ENCODE data around the gene PDSS2. TPM values are rescaled to one million over a fixed set of nuclear protein-coding genes. Genes with fewer than 3 reads are reported as not detected.
"Not testable (repeated sequence)": the region's sequence is repeated elsewhere in the genome, so short reads cannot be mapped to it uniquely, and the experiment has no call there.

PDSS2 gene
- total RNA-seq, 1 donor from 2014 or later, result 15.2 TPM

- Mint-ChIP-seq H3K36me3 (peaks cover 12% of the 10 kb centered on the region), H3K27ac (no peak overlapping the region), H3K9me3 (peaks cover 10% of the 10 kb centered on the region), H3K4me1 (ENCODE audit: unreplicated experiment) (peaks cover 19% of the 10 kb centered on the region), H3K27me3 (no peaks in the 10 kb centered on the region), H3K4me3 (no peak overlapping the region)
- TF ChIP-seq CTCF (conservative IDR thresholded peaks at IDR 0.05), result no peak
- DNase-seq (ENCODE audit: extremely low spot score, unreplicated experiment), result no peak
These were observed 254.0 kb downstream of the PDSS2 start for GRCh38 chr6:107205058-107205998.

- TF ChIP-seq CTCF (conservative IDR thresholded peaks at IDR 0.05), result no peak
- Mint-ChIP-seq H3K36me3 (peaks cover 15% of the 10 kb centered on the region), H3K4me3 (peak overlapping the region; percentile 66), H3K27me3 (no peaks in the 10 kb centered on the region), H3K9me3 (peaks cover 10% of the 10 kb centered on the region), H3K4me1 (ENCODE audit: unreplicated experiment) (peaks cover 7% of the 10 kb centered on the region), H3K27ac (peak overlapping the region; percentile 83)
- no peak for DNase-seq (ENCODE audit: extremely low spot score, unreplicated experiment)
These were observed 256.4 kb downstream of the PDSS2 start for GRCh38 chr6:107202876-107203468.

GRCh38 chr6:107198631-107199416 is 260.5 kb downstream of the PDSS2 start:
- TF ChIP-seq CTCF (conservative IDR thresholded peaks at IDR 0.05), result no peak
- DNase-seq (ENCODE audit: extremely low spot score, unreplicated experiment), result no peak
- Mint-ChIP-seq H3K36me3 (peaks cover 11% of the 10 kb centered on the region), H3K4me3 (no peak overlapping the region), H3K4me1 (ENCODE audit: unreplicated experiment) (peaks cover 7% of the 10 kb centered on the region), H3K27ac (no peak overlapping the region), H3K9me3 (peaks cover 5% of the 10 kb centered on the region), H3K27me3 (no peaks in the 10 kb centered on the region)

- no peak for DNase-seq (ENCODE audit: extremely low spot score, unreplicated experiment)
- Mint-ChIP-seq H3K36me3 (peaks cover 8% of the 10 kb centered on the region), H3K9me3 (no peaks in the 10 kb centered on the region), H3K27me3 (no peaks in the 10 kb centered on the region), H3K27ac (no peak overlapping the region), H3K4me3 (no peak overlapping the region), H3K4me1 (ENCODE audit: unreplicated experiment) (no peaks in the 10 kb centered on the region)
- no peak for TF ChIP-seq CTCF (conservative IDR thresholded peaks at IDR 0.05)
These were observed 263.2 kb downstream of the PDSS2 start for GRCh38 chr6:107196152-107196551.

- not testable (repeated sequence) for H3K4me3 Mint-ChIP-seq
These were observed 264.6 kb downstream of the PDSS2 start for GRCh38 chr6:107194723-107195122.

More at GRCh38 chr6:107194723-107195122, 264.6 kb downstream of the PDSS2 start:
- not testable (repeated sequence) for H3K9me3 Mint-ChIP-seq; H3K4me1 Mint-ChIP-seq (ENCODE audit: unreplicated experiment); H3K27me3 Mint-ChIP-seq; H3K27ac Mint-ChIP-seq; DNase-seq (ENCODE audit: extremely low spot score, unreplicated experiment)
- peaks cover 16% of the 10 kb centered on the region for H3K36me3 Mint-ChIP-seq
